Endothelial cell of umbilical vein (primary cell): Measurements from ENCODE around the gene ACBD3.
A peak's percentile ranks its signal among the peaks of the same experiment; 100 is the strongest.

ENCODE experiments used
- CTCF ChIP-seq, 2 donors: IDR thresholded peaks; 1 replicate in 1 of 2; 2 replicates in 1 of 2; pipeline ENCODE4 v1.5.1; 2011; ENCODE audit warnings: low read length in 2 of 2, mild to moderate bottlenecking in 2 of 2, moderate library complexity in 2 of 2, control low read depth in 1 of 2, inconsistent platforms in 1 of 2, low read depth in 1 of 2; ENCODE audit not compliant: insufficient read depth in 1 of 2; ENCODE audit errors: extremely low read depth in 1 of 2
- EZH2 ChIP-seq: IDR thresholded peaks from 2 replicates; pipeline ENCODE4 v1.6.1; 2012; ENCODE audit warnings: borderline replicate concordance, low read depth, mild to moderate bottlenecking, moderate library complexity, low read length, inconsistent platforms; ENCODE audit not compliant: severe bottlenecking
- JUN ChIP-seq: IDR thresholded peaks from 2 replicates; pipeline ENCODE4 v1.6.1; 2011; ENCODE audit warnings: borderline replicate concordance, low read depth; ENCODE audit not compliant: insufficient read length, insufficient read depth
- MYC ChIP-seq: IDR thresholded peaks from one replicate; pipeline ENCODE4 v1.6.1; 2011; ENCODE audit warnings: mild to moderate bottlenecking, low read depth, low read length
- POLR2A ChIP-seq: IDR thresholded peaks from 2 replicates; pipeline ENCODE4 v1.6.1; 2012; ENCODE audit warnings: low read depth, mild to moderate bottlenecking, control low read depth, low read length
- POLR2AphosphoS5 ChIP-seq: IDR thresholded peaks from 2 replicates; pipeline ENCODE4 v1.6.1; 2012; ENCODE audit warnings: low read depth, mild to moderate bottlenecking, control low read depth, low read length, moderate library complexity; ENCODE audit not compliant: insufficient read depth
- TF ChIP-seq, protein P1 (sequence below): IDR thresholded peaks from 2 replicates; pipeline ENCODE4 v1.6.1; 2011; ENCODE audit not compliant: insufficient read depth, insufficient read length

DNA sequence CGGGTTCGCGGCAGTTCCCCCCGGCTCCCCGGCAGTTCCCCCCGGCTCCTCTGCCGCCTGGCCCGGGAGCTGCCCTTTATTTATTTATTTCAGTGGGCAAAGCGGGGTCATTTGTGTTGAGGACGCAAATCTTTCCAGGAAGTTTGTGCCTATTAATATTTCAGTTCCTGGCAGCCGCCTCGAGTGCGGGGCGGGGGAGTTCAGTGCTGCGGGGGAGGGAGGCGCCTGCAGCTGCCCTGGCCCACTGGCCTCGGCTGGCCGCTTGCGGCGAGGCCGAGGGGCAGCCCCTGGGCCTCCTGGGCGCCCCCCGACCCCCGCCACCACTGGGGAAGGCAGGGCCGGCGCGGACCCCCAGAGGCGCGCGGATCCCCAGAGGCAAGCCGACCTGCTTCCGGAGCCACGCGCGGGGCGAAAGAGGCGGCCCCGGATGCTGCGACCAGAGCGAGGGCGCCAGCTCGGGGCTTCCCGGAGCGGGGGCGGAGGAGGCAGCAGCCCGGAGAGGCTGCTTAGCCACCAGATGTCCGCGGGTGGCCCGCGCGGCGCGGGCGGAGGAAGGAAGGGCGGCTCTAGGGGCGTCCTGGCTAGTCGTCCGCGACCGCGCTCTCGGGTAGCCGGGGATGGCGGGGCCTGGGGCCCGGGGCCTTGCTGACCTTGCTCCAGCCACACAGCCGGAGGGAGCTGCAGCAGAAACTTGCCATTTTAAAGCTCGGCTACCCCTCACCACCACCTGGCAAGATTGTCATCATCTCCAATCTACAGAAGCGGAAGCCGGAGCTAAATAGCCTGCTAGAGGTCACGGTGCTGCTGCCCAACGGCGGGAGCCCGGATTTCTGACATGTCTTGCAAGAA, 76.1 kb downstream of the ACBD3 start:
- no peak for TF ChIP-seq CTCF (IDR thresholded peaks at IDR 0.05; ENCODE audit: extremely low read depth in 1 of 2, insufficient read depth in 1 of 2, low read depth in 1 of 2, low read length in 2 of 2)
- no peak for TF ChIP-seq POLR2A
- peak; percentile 19 for TF ChIP-seq POLR2AphosphoS5
- TF ChIP-seq JUN, result no peak
- TF ChIP-seq MYC, result no peak
- no peak for TF ChIP-seq EZH2
- TF ChIP-seq, protein P1, sequence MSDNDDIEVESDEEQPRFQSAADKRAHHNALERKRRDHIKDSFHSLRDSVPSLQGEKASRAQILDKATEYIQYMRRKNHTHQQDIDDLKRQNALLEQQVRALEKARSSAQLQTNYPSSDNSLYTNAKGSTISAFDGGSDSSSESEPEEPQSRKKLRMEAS, result no peak
